GM12891 (cell line): ENCODE measurements around the gene RPTN.

Experiments
- POLR2A ChIP-seq: IDR thresholded peaks from 2 replicates; pipeline ENCODE4 v1.6.1; 2011; ENCODE audit warnings: low read depth, low read length, control low read depth
- POLR2AphosphoS5 ChIP-seq: IDR thresholded peaks from 2 replicates; pipeline ENCODE4 v1.6.1; 2011; ENCODE audit warnings: low read depth, low read length, control low read depth

- no peak for TF ChIP-seq POLR2A
- no peak for TF ChIP-seq POLR2AphosphoS5
These were observed 40.1 kb downstream of the RPTN start for GRCh38 chr1:152118915-152119314.
